Measurements from ENCODE around the gene ODF2.

- TF ChIP-seq EGR1 (IDR thresholded peaks at IDR 0.05) (no peak), MAX (IDR thresholded peaks at IDR 0.05) (no peak)
Observed at GRCh38 chr9:128494108-128494745, 38.4 kb downstream of the ODF2 start.
